Naive thymus-derived CD4-positive, alpha-beta T cell (primary cell): Measurements from ENCODE around the gene RSAD2. TPM values are rescaled to one million over a fixed set of nuclear protein-coding genes. Genes with fewer than 3 reads are reported as not detected.

Experiments
- ATAC-seq: fragments of 150-1000 bp; cut with Tn5 transposase; 2 replicates; pipeline ENCODE4 v1.10.0; 2021; ENCODE audit warnings: mild to moderate bottlenecking, moderate library complexity
- CTCF ChIA-PET: fragments of 350-600 bp; sonication (Branson Sonifier 250); formaldehyde crosslinking; loops from one replicate; lab custom pipeline; 2021; ENCODE audit warnings: antibody characterized with exemption; lab: Charles Lee
- POLR2A ChIA-PET: fragments of 350-600 bp; sonication (Branson Sonifier 250); formaldehyde crosslinking; loops from one replicate; lab custom pipeline; 2021; ENCODE audit warnings: antibody characterized with exemption, inconsistent platforms; lab: Charles Lee
- DNase-seq, 9 donors: peaks; one replicate each; pipeline versions ENCODE4 v3.0.0 to v3.0.0-alpha.2; 2020 to 2022; ENCODE audit warnings: mixed read lengths in 1 of 9
- H3K27ac ChIP-seq: one replicate; pipeline ENCODE4 v1.7.0; 2013; ENCODE audit warnings: mild to moderate bottlenecking, low read depth, low read length, moderate library complexity
- H3K27me3 ChIP-seq, 2 donors: one replicate each; pipeline ENCODE4 v1.7.0; 2013; ENCODE audit warnings: low read length in 2 of 2, mild to moderate bottlenecking in 2 of 2, moderate library complexity in 2 of 2; ENCODE audit not compliant: control insufficient read depth in 2 of 2, insufficient read depth in 2 of 2
- H3K36me3 ChIP-seq, 3 experiments: 1 replicate in 2 of 3; 2 replicates in 1 of 3; pipeline ENCODE4 v1.7.0; 2013; ENCODE audit warnings: low read length in 3 of 3, mild to moderate bottlenecking in 3 of 3, moderate library complexity in 1 of 3; ENCODE audit not compliant: insufficient read depth in 3 of 3, control insufficient read depth in 2 of 3
- H3K4me1 ChIP-seq, 2 donors: one replicate each; pipeline ENCODE4 v1.7.0; 2013; ENCODE audit warnings: low read length in 2 of 2, mild to moderate bottlenecking in 2 of 2, moderate library complexity in 1 of 2; ENCODE audit not compliant: control insufficient read depth in 2 of 2, insufficient read depth in 2 of 2
- H3K4me3 ChIP-seq: 2 replicates; pipeline ENCODE4 v1.7.0; 2013; ENCODE audit warnings: mild to moderate bottlenecking, low read length
- H3K9me3 ChIP-seq, 3 experiments: 1 replicate in 2 of 3; 2 replicates in 1 of 3; pipeline ENCODE4 v1.7.0; 2013; ENCODE audit warnings: low read length in 3 of 3; ENCODE audit not compliant: control insufficient read depth in 2 of 3
- H3K27ac Mint-ChIP-seq, 9 donors: one replicate each; pipeline ENCODE4 v1.8.0; 2020 to 2022; ENCODE audit warnings: mixed read lengths in 9 of 9, mild to moderate bottlenecking in 8 of 9, moderate library complexity in 5 of 9, inconsistent platforms in 2 of 9
- H3K27me3 Mint-ChIP-seq, 5 donors: one replicate each; pipeline ENCODE4 v1.8.0; 2021 to 2022; ENCODE audit warnings: mixed read lengths in 5 of 5, mild to moderate bottlenecking in 1 of 5
- H3K36me3 Mint-ChIP-seq, 5 donors: one replicate each; pipeline ENCODE4 v1.8.0; 2020 to 2022; ENCODE audit warnings: mixed read lengths in 5 of 5, mild to moderate bottlenecking in 3 of 5, inconsistent platforms in 1 of 5
- H3K4me1 Mint-ChIP-seq, 7 donors: one replicate each; pipeline ENCODE4 v1.8.0; 2020 to 2022; ENCODE audit warnings: mixed read lengths in 7 of 7, mild to moderate bottlenecking in 3 of 7, inconsistent platforms in 1 of 7
- H3K4me3 Mint-ChIP-seq, 10 donors: one replicate each; pipeline ENCODE4 v1.8.0; 2020 to 2022; ENCODE audit warnings: mild to moderate bottlenecking in 10 of 10, mixed read lengths in 10 of 10, moderate library complexity in 6 of 10, inconsistent platforms in 2 of 10
- H3K9me3 Mint-ChIP-seq, 11 donors: one replicate each; pipeline ENCODE4 v1.8.0; 2020 to 2022; ENCODE audit warnings: mixed read lengths in 11 of 11, mild to moderate bottlenecking in 4 of 11, inconsistent platforms in 1 of 11, moderate library complexity in 1 of 11
- intact Hi-C, 2 donors: fragments of 100-400 bp; cut with micrococcal nuclease; formaldehyde crosslinking; loops; one replicate each; pipeline ENCODE4 v1.15.1; 2023
- polyA plus RNA-seq, 2 donors: library from polyadenylated mRNA; unstranded; fragments of 300-500 nt; fragmentation: Illumina TruSeq; gene quantifications; one replicate each; pipeline ENCODE4 v1.2.3, GENCODE V29; 2021
- total RNA-seq, 6 experiments: library from RNA in 5 of 6; stranded (reverse) in 5 of 6; gene quantifications; 1 replicate in 5 of 6; 2 replicates in 1 of 6; pipeline ENCODE4 v1.2.3 and lab custom pipeline; 2021 to 2026

Gene RSAD2
- total and polyA plus RNA-seq, 7 experiments from 2014 or later, result 5.0 to 72.6 (median 6.6) TPM

- Histone ChIP-seq H3K27me3 (no peaks in the 10 kb centered on the region), H3K27ac (no peak overlapping the region), H3K36me3 (peaks cover 0 to 3% (median 0%) of the 10 kb centered on the region in 3 experiments), H3K4me3 (no peak overlapping the region), H3K4me1 (peaks cover 9 to 70% of the 10 kb centered on the region in 2 donors), H3K9me3 (no peaks in the 10 kb centered on the region)
- CTCF ChIA-PET, result interaction anchor here (0.6 to 2.6 kb wide), 10 partner anchors 8 to 122 kb away, joined by 3 to 12 read pairs (median 4); no protein-coding TSS in a partner anchor
- no peak for DNase-seq
- Mint-ChIP-seq H3K4me3 (peak overlapping the region; percentile 29 to 84 (median 62)), H3K4me1 (peaks cover 53 to 85% (median 79%) of the 10 kb centered on the region in 7 donors), H3K9me3 (peaks cover 0 to 12% (median 2%) of the 10 kb centered on the region in 11 donors), H3K27me3 (peaks cover 0 to 4% (median 0%) of the 10 kb centered on the region in 5 donors), H3K36me3 (peaks cover 4 to 52% (median 12%) of the 10 kb centered on the region in 5 donors), H3K27ac (peak overlapping the region; percentile 10 to 90 (median 80))
- no peak for ATAC-seq
- POLR2A ChIA-PET, result interaction anchor here (0.6 to 8.1 kb wide), 6 partner anchors 13 to 140 kb away, joined by 3 to 81 read pairs (median 3); no protein-coding TSS in a partner anchor
- intact Hi-C loops, result loop anchor here in 1 of 2 donors (1.0 kb wide), 1 partner anchor 13 kb away; no protein-coding TSS in a partner anchor
Observed at GRCh38 chr2:6921321-6921922, 43.8 kb downstream of the RSAD2 start.

- peak overlapping the region in 6 of 9 donors; percentile 25 to 89 (median 72) for H3K27ac Mint-ChIP-seq
Observed at GRCh38 chr2:6922201-6922656, 44.7 kb downstream of the RSAD2 start.

GRCh38 chr2:6923319-6923718, 45.7 kb downstream of the RSAD2 start:
- Histone ChIP-seq H3K27me3 (no peaks in the 10 kb centered on the region), H3K27ac (no peak overlapping the region), H3K4me3 (no peak overlapping the region), H3K36me3 (peaks cover 0 to 3% (median 0%) of the 10 kb centered on the region in 3 experiments), H3K4me1 (peaks cover 9 to 68% of the 10 kb centered on the region in 2 donors), H3K9me3 (no peaks in the 10 kb centered on the region)
- H3K9me3 Mint-ChIP-seq, result peaks cover 0 to 12% (median 3%) of the 10 kb centered on the region in 11 donors
- peaks cover 0 to 3% (median 0%) of the 10 kb centered on the region in 5 donors for H3K27me3 Mint-ChIP-seq
- H3K4me1 Mint-ChIP-seq, result peaks cover 59 to 97% (median 90%) of the 10 kb centered on the region in 7 donors
- H3K4me3 Mint-ChIP-seq, result peak overlapping the region in 8 of 10 donors; percentile 42 to 84 (median 60)
- ChIA-PET CTCF (interaction anchor here (0.7 to 2.6 kb wide), 3 partner anchors 13 to 1798 kb away, joined by 3 to 9 read pairs (median 4); no protein-coding TSS in a partner anchor), POLR2A (interaction anchor here (0.7 to 8.1 kb wide), 3 partner anchors 15 to 134 kb away, joined by 3 to 81 read pairs (median 5); no protein-coding TSS in a partner anchor)
- peak overlapping the region in 8 of 9 donors; percentile 22 to 89 (median 61) for H3K27ac Mint-ChIP-seq
- no peak for DNase-seq
- ATAC-seq, result no peak
- intact Hi-C loops, result no loop called here
- peaks cover 4 to 70% (median 16%) of the 10 kb centered on the region in 5 donors for H3K36me3 Mint-ChIP-seq

More at GRCh38 chr2:6922201-6922656, 44.7 kb downstream of the RSAD2 start:
- peaks cover 0 to 3% (median 0%) of the 10 kb centered on the region in 3 experiments for H3K36me3 ChIP-seq
- H3K4me1 ChIP-seq, result peaks cover 9 to 63% of the 10 kb centered on the region in 2 donors
- peak overlapping the region; percentile 37 for H3K27ac ChIP-seq
- no peaks in the 10 kb centered on the region for H3K27me3 ChIP-seq
- Mint-ChIP-seq H3K4me3 (peak overlapping the region in 9 of 10 donors; percentile 28 to 84 (median 61)), H3K4me1 (peaks cover 57 to 88% (median 83%) of the 10 kb centered on the region in 7 donors), H3K9me3 (peaks cover 0 to 12% (median 2%) of the 10 kb centered on the region in 11 donors), H3K27me3 (peaks cover 0 to 3% (median 0%) of the 10 kb centered on the region in 5 donors), H3K36me3 (peaks cover 4 to 60% (median 12%) of the 10 kb centered on the region in 5 donors)
- ChIA-PET CTCF (interaction anchor here (0.6 to 2.6 kb wide), 4 partner anchors 12 to 110 kb away, joined by 3 to 11 read pairs (median 6); no protein-coding TSS in a partner anchor), POLR2A (interaction anchor here (0.6 to 8.1 kb wide), 3 partner anchors 14 to 135 kb away, joined by 3 to 81 read pairs (median 3); no protein-coding TSS in a partner anchor)
- DNase-seq (peak in 4 of 9 donors; percentile 23 to 43 (median 34)), ATAC-seq (peak; percentile 35)
- H3K9me3 ChIP-seq, result no peaks in the 10 kb centered on the region
- no peak overlapping the region for H3K4me3 ChIP-seq
- intact Hi-C loops, result no loop called here

- H3K4me1 Mint-ChIP-seq, result peaks cover 58 to 99% (median 92%) of the 10 kb centered on the region in 7 donors
- H3K36me3 ChIP-seq, result peaks cover 0 to 3% (median 0%) of the 10 kb centered on the region in 3 experiments
- H3K27me3 ChIP-seq, result no peaks in the 10 kb centered on the region
- no peaks in the 10 kb centered on the region for H3K27me3 Mint-ChIP-seq
- POLR2A ChIA-PET, result interaction anchor here (0.7 kb wide), 2 partner anchors 36 to 78 kb away, joined by 3 read pairs; no protein-coding TSS in a partner anchor
- peak overlapping the region; percentile 25 to 92 (median 78) for H3K27ac Mint-ChIP-seq
- H3K9me3 ChIP-seq, result no peaks in the 10 kb centered on the region
- peak overlapping the region; percentile 9 for H3K27ac ChIP-seq
- no peak overlapping the region for H3K4me3 ChIP-seq
- peaks cover 4 to 70% (median 24%) of the 10 kb centered on the region in 5 donors for H3K36me3 Mint-ChIP-seq
- DNase-seq, result no peak
- H3K4me3 Mint-ChIP-seq, result peak overlapping the region in 9 of 10 donors; percentile 46 to 84 (median 67)
- CTCF ChIA-PET, result interaction anchor here (0.6 kb wide), 1 partner anchor 78 kb away, joined by 3 read pairs; no protein-coding TSS in a partner anchor
- H3K9me3 Mint-ChIP-seq, result peaks cover 0 to 12% (median 0%) of the 10 kb centered on the region in 11 donors
- ATAC-seq, result no peak
- intact Hi-C loops, result no loop called here
- H3K4me1 ChIP-seq, result peaks cover 4 to 72% of the 10 kb centered on the region in 2 donors
Observed at GRCh38 chr2:6924101-6924923, 46.7 kb downstream of the RSAD2 start.

GRCh38 chr2:6924924-6925409, 47.4 kb downstream of the RSAD2 start:
- Histone ChIP-seq H3K27ac (peak overlapping the region; percentile 9), H3K9me3 (no peaks in the 10 kb centered on the region), H3K4me1 (peaks cover 0 to 72% of the 10 kb centered on the region in 2 donors), H3K27me3 (no peaks in the 10 kb centered on the region), H3K36me3 (peaks cover 0 to 3% (median 0%) of the 10 kb centered on the region in 3 experiments), H3K4me3 (no peak overlapping the region)
- peak overlapping the region in 9 of 10 donors; percentile 46 to 84 (median 67) for H3K4me3 Mint-ChIP-seq
- DNase-seq (no peak), ATAC-seq (no peak)
- intact Hi-C loops, result loop anchor here in 1 of 2 donors (1.0 kb wide), 1 partner anchor 11 kb away; no protein-coding TSS in a partner anchor
- peak overlapping the region in 8 of 9 donors; percentile 25 to 92 (median 82) for H3K27ac Mint-ChIP-seq
- peaks cover 0 to 12% (median 0%) of the 10 kb centered on the region in 11 donors for H3K9me3 Mint-ChIP-seq
- H3K27me3 Mint-ChIP-seq, result no peaks in the 10 kb centered on the region
- peaks cover 4 to 69% (median 29%) of the 10 kb centered on the region in 5 donors for H3K36me3 Mint-ChIP-seq
- peaks cover 57 to 99% (median 92%) of the 10 kb centered on the region in 7 donors for H3K4me1 Mint-ChIP-seq
- ChIA-PET CTCF (interaction anchor here (0.6 kb wide), 1 partner anchor 78 kb away, joined by 3 read pairs; no protein-coding TSS in a partner anchor), POLR2A (interaction anchor here (0.7 kb wide), 2 partner anchors 36 to 79 kb away, joined by 3 read pairs; no protein-coding TSS in a partner anchor)
